ENCODE results near the gene MCRIP2.

The MCRIP2 gene

GRCh38 chr16:695355-696089, 53.9 kb downstream of the MCRIP2 start:
- H3K4me3 ChIP-seq (ENCODE audit: low read depth, low read length) = peak overlapping the region; percentile 49
- TF ChIP-seq CTCF (IDR thresholded peaks at IDR 0.05; ENCODE audit: low read depth, low read length, missing control alignments) = no peak

More at GRCh38 chr16:695355-696089, 53.9 kb downstream of the MCRIP2 start:
- DNase-seq (ENCODE audit: low read depth) = no peak

Data from GM12864 (cell line).